ENCODE results near the gene CCPG1.
"Not testable (repeated sequence)": the region's sequence is repeated elsewhere in the genome, so short reads cannot be mapped to it uniquely, and the experiment has no call there.

CCPG1 gene

DNA sequence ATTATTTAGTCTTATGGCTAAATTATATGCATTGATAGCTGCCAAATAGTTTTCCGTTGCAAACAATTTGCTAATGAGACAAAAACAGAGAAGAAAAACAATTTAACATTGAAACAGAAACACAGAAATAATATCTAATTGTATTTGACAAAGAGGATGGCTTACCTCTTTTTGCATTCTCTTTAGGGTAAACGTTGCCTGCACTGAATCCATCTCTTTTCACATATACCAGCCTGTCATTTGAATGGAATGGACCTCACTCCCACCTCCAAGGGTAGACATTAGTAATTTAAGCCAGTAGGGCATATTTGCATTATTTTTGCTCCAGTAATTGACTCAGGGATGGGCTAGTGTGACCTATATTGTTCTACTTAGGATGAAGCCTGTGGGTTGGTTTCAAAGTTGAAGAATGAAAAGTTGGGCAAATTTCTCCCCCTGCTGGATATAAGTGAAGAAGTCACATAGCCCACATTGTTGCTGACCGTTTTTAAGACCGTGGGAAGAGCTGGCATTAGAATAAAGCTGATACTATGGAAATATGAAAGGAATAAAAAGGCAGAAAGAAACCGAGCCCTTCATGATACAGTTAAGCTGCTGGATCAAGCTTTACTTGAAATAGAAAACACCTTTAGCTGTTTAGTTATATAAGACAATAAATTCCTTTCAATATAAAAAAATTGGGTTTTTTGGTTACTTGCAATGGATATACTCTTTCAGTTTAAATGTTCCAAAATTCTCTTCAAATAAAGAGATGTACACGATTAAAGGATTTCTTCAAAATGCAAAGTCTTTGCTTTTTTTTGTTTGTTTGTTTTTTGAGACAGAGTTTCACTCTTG lies 27.0 kb upstream of the CCPG1 start:
- TF ChIP-seq, protein P1, sequence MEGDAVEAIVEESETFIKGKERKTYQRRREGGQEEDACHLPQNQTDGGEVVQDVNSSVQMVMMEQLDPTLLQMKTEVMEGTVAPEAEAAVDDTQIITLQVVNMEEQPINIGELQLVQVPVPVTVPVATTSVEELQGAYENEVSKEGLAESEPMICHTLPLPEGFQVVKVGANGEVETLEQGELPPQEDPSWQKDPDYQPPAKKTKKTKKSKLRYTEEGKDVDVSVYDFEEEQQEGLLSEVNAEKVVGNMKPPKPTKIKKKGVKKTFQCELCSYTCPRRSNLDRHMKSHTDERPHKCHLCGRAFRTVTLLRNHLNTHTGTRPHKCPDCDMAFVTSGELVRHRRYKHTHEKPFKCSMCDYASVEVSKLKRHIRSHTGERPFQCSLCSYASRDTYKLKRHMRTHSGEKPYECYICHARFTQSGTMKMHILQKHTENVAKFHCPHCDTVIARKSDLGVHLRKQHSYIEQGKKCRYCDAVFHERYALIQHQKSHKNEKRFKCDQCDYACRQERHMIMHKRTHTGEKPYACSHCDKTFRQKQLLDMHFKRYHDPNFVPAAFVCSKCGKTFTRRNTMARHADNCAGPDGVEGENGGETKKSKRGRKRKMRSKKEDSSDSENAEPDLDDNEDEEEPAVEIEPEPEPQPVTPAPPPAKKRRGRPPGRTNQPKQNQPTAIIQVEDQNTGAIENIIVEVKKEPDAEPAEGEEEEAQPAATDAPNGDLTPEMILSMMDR (IDR thresholded peaks at IDR 0.05; ENCODE audit: low read depth, low read length) = peak; percentile 55
- H3K27ac ChIP-seq = no peak overlapping the region
- no peaks in the 10 kb centered on the region for H3K9me3 ChIP-seq (ENCODE audit: severe bottlenecking)
- DNase-seq = peak; percentile 22
- H3K27me3 ChIP-seq (ENCODE audit: insufficient read depth, low read depth, severe bottlenecking) = no peaks in the 10 kb centered on the region
- no peak overlapping the region for H3K4me3 ChIP-seq (ENCODE audit: low read depth, low read length)
- no peaks in the 10 kb centered on the region for H3K36me3 ChIP-seq

DNA sequence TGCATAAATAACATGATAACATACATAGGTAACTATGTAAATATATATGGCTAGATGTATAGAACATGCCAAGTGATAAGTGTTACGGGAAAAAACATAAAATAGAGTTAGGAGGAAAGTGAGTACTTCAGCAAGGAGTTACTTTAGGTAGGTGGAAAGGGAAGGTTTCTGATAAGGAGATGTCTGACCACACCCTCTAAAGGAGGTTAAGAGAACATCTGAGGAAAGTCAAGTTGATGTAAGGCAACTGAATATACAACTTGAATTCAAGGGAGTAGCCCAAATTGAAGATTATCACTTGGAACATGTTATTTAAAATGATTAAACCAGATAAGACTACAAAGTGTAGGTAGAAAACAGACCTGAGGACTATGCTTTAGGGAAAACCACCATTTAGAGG lies 13.9 kb upstream of the CCPG1 start:
- H3K27me3 ChIP-seq (ENCODE audit: insufficient read depth, low read depth, severe bottlenecking) = no peaks in the 10 kb centered on the region
- H3K36me3 ChIP-seq = no peaks in the 10 kb centered on the region
- H3K9me3 ChIP-seq (ENCODE audit: severe bottlenecking) = no peaks in the 10 kb centered on the region
- no peak overlapping the region for H3K27ac ChIP-seq
- no peak for DNase-seq
- TF ChIP-seq, protein P1 (IDR thresholded peaks at IDR 0.05; ENCODE audit: low read depth, low read length) = no peak
- no peak overlapping the region for H3K4me3 ChIP-seq (ENCODE audit: low read depth, low read length)

GRCh38 chr15:55420171-55420866 lies 12.2 kb upstream of the CCPG1 start:
- H3K9me3 ChIP-seq (ENCODE audit: severe bottlenecking) = no peaks in the 10 kb centered on the region
- H3K27ac ChIP-seq = no peak overlapping the region
- H3K36me3 ChIP-seq = no peaks in the 10 kb centered on the region
- no peaks in the 10 kb centered on the region for H3K27me3 ChIP-seq (ENCODE audit: insufficient read depth, low read depth, severe bottlenecking)
- no peak overlapping the region for H3K4me3 ChIP-seq (ENCODE audit: low read depth, low read length)
- TF ChIP-seq, protein P1 (IDR thresholded peaks at IDR 0.05; ENCODE audit: low read depth, low read length) = no peak
- no peak for DNase-seq

GRCh38 chr15:55417678-55418077 lies 9.5 kb upstream of the CCPG1 start:
- H3K4me3 ChIP-seq (ENCODE audit: low read depth, low read length); H3K36me3 ChIP-seq; H3K27me3 ChIP-seq (ENCODE audit: insufficient read depth, low read depth, severe bottlenecking); DNase-seq; H3K27ac ChIP-seq; H3K9me3 ChIP-seq (ENCODE audit: severe bottlenecking): not testable (repeated sequence)

DNA sequence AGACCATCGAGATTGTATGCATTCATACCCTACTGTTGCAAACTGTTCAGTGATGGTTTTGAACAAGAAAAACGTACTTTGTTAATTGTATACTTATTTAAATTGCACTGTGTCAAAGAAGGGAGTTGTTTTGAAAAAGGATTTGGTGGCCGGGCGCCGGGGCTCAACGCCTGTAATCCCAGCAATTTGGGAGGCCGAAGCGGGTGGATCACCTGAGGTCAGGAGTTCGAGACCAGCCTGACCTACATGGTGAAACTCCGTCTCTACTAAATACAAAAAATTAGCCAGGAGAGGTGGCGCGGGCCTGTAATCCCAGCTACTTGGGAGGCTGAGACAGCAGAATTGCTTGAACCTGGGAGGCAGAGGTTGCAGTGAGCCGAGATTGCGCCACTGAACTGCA lies 817 bp upstream of the CCPG1 start:
- H3K4me3 ChIP-seq (ENCODE audit: low read depth, low read length) = peak overlapping the region; percentile 58
- not testable (repeated sequence) for H3K9me3 ChIP-seq (ENCODE audit: severe bottlenecking); H3K36me3 ChIP-seq; H3K27me3 ChIP-seq (ENCODE audit: insufficient read depth, low read depth, severe bottlenecking)
- H3K27ac ChIP-seq = peak overlapping the region; percentile 82
- peak; percentile 15 for DNase-seq

DNA sequence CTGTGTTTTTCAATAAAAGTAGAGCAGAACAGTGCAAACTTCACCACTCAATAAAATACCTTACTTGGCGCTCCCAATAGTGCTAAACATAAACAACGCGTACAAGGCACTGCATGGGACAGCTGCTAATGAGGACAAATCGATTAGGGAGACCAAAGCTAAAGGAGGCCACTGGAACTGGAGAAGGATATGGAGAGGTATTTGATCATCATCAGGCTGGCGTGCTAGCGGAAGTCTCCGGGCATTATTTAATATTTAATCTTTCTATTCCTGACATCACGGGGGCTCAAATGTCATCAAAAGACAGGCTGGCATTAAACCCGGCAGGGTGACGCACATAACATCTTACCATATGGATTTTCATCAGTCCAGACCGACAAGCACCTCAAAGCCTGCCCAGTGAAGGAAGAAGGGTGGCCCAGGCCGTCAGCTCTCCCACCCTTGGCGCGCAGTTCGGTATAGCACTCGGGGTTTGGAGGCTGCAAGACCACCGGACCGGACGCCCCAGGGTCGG lies 604 bp downstream of the CCPG1 start:
- Histone ChIP-seq H3K36me3 (no peaks in the 10 kb centered on the region), H3K27ac (peak overlapping the region; percentile 80), H3K27me3 (ENCODE audit: insufficient read depth, low read depth, severe bottlenecking) (no peaks in the 10 kb centered on the region), H3K4me3 (ENCODE audit: low read depth, low read length) (peak overlapping the region; percentile 58), H3K9me3 (ENCODE audit: severe bottlenecking) (no peaks in the 10 kb centered on the region)
- DNase-seq = no peak
- TF ChIP-seq, protein P1 (IDR thresholded peaks at IDR 0.05; ENCODE audit: low read depth, low read length) = no peak
